Activated CD4-positive, alpha-beta T cell treated with anti-CD3 and anti-CD28 coated beads, Interleukin-2, amount 50 U/mL, for 4 hours (primary cell): ENCODE data around the gene FOXA1.

Experiments used
- DNase-seq, 2 experiments: peaks; one replicate each; pipeline ENCODE4 v3.0.0-alpha.2; 2020

Gene FOXA1

GRCh38 chr14:37594971-37595808 lies at the start of gene FOXA1, which contains the start of gene TTC6:
TSS of gene FOXA1 (minus strand) at chr14:37595249. CDS start at chr14:37594972, 277 bp downstream.
TSS of gene TTC6 (plus strand) at chr14:37595629. CDS start at chr14:37622065, 26,436 bp downstream.
- DNase-seq: no peak

GRCh38 chr14:37643701-37644100 lies 48.7 kb upstream of the FOXA1 start:
- no peak for DNase-seq

- DNase-seq: no peak
Measured at GRCh38 chr14:37642125-37642524, 47.1 kb upstream of the FOXA1 start.

GRCh38 chr14:37641117-37641516 lies 46.1 kb upstream of the FOXA1 start:
- DNase-seq: no peak

GRCh38 chr14:37638599-37638998 lies 43.5 kb upstream of the FOXA1 start:
- DNase-seq: no peak

GRCh38 chr14:37637341-37637740 lies 42.3 kb upstream of the FOXA1 start:
- DNase-seq: no peak

GRCh38 chr14:37625597-37626595 lies 30.8 kb upstream of the FOXA1 start:
- DNase-seq: no peak

GRCh38 chr14:37623971-37624370 lies 28.9 kb upstream of the FOXA1 start:
- no peak for DNase-seq

- DNase-seq: no peak
Measured at GRCh38 chr14:37623426-37623951, 28.4 kb upstream of the FOXA1 start.

- DNase-seq: no peak
Measured at GRCh38 chr14:37622231-37622923, 27.3 kb upstream of the FOXA1 start.

- no peak for DNase-seq
Measured at GRCh38 chr14:37620856-37621255, 25.8 kb upstream of the FOXA1 start.

GRCh38 chr14:37618498-37619028 lies 23.5 kb upstream of the FOXA1 start:
- no peak for DNase-seq

- DNase-seq: no peak
Measured at GRCh38 chr14:37617864-37618365, 22.9 kb upstream of the FOXA1 start.

GRCh38 chr14:37616853-37617252 lies 21.8 kb upstream of the FOXA1 start:
- no peak for DNase-seq

GRCh38 chr14:37615582-37616289 lies 20.7 kb upstream of the FOXA1 start:
- no peak for DNase-seq

GRCh38 chr14:37610945-37611523 lies 16.0 kb upstream of the FOXA1 start:
- no peak for DNase-seq

GRCh38 chr14:37608649-37609048 lies 13.6 kb upstream of the FOXA1 start:
- no peak for DNase-seq

- no peak for DNase-seq
Measured at GRCh38 chr14:37606678-37607077, 11.6 kb upstream of the FOXA1 start.

- DNase-seq: no peak
Measured at GRCh38 chr14:37603688-37604251, 8.7 kb upstream of the FOXA1 start.

GRCh38 chr14:37602605-37603453 lies 7.8 kb upstream of the FOXA1 start:
- DNase-seq: no peak
